SK-N-SH treated with all-trans-retinoic acid at 6 μM for 48 hours (cell line): ENCODE measurements around the gene GOT1.

ENCODE experiments used
- BACH2 ChIP-seq: fragments of 250-450 bp; sonication (Bioruptor Pico); IDR thresholded peaks from 2 replicates; pipeline ENCODE4 v1.9.0; 2021; ENCODE audit warnings: mild to moderate bottlenecking, borderline replicate concordance
- TCF4 ChIP-seq: fragments of 250-450 bp; sonication (Bioruptor Pico); IDR thresholded peaks from 2 replicates; pipeline ENCODE4 v1.8.0; 2021; ENCODE audit warnings: mild to moderate bottlenecking, moderate library complexity, borderline replicate concordance
- ZC3H10 ChIP-seq: fragments of 250-450 bp; sonication (Bioruptor Pico); IDR thresholded peaks from 2 replicates; pipeline ENCODE4 v1.5.1; 2021; ENCODE audit warnings: mild to moderate bottlenecking, moderate library complexity

DNA sequence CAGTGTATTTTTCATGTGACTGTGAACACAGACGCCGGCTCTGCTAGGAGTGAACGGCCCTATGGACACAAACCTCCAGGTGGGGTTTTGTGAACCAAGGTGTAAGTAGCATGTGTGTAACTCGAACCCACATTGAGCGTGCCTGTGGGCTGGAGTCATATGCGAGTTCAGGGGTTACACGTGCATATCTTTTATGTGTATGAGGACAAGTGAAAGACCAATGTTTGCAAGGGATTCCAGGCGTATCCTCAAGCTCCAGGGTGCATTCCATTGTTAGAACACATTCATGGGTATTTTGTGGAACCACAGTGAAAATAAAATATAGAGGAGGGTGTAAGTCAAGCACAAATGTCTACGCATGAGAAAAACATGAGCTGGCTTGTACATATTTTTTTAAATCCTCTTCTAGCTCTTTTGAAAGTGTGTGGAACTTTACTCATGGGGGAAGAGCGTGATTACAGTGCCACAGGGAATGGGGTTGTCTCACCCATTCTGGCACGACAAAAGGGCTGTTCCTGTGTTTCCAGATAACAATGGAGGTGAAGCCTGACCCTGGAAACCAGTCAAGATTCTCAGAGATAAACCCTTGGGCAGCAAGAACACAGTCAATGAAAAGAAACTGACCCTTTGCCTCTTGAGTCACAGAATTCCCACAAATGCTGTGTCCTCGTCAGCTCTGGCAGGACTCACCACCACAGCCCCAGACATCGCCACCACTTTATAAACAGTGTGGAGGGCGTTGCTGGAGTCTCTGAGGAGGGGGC is 37.0 kb upstream of the GOT1 start:
- TF ChIP-seq TCF4 (no peak), BACH2 (no peak), ZC3H10 (CRISPR knock-in tag) (no peak)
